HUES6 (cell line): ENCODE results near the gene YY1.
A peak's percentile ranks its signal among the peaks of the same experiment; 100 is the strongest.

Experiments
- H3K27ac ChIP-seq: 2 replicates; pipeline ENCODE4 v1.7.0; 2013; ENCODE audit warnings: low read depth, mild to moderate bottlenecking, low read length, inconsistent platforms
- H3K27me3 ChIP-seq: 2 replicates; pipeline ENCODE4 v1.6.1; 2013; ENCODE audit warnings: low read length; ENCODE audit not compliant: control insufficient read depth, insufficient read depth
- H3K36me3 ChIP-seq: 2 replicates; pipeline ENCODE4 v1.6.1; 2013; ENCODE audit warnings: low read length; ENCODE audit not compliant: control insufficient read depth, insufficient read depth
- H3K4me1 ChIP-seq: 2 replicates; pipeline ENCODE4 v1.6.1; 2013; ENCODE audit warnings: low read length; ENCODE audit not compliant: control insufficient read depth, insufficient read depth
- H3K4me3 ChIP-seq: 2 replicates; pipeline ENCODE4 v1.5.1; 2013; ENCODE audit warnings: low read depth, low read length
- H3K9ac ChIP-seq: one replicate; pipeline ENCODE4 v1.6.1; 2013; ENCODE audit warnings: mild to moderate bottlenecking, low read length
- H3K9me3 ChIP-seq: 2 replicates; pipeline ENCODE4 v1.6.1; 2013; ENCODE audit warnings: low read depth, low read length; ENCODE audit not compliant: control insufficient read depth, insufficient read depth

Gene YY1

GRCh38 chr14:100214770-100215083 is 24.2 kb upstream of the YY1 start:
- H3K9me3 ChIP-seq: no peaks in the 10 kb centered on the region
- H3K4me1 ChIP-seq: peaks cover 11% of the 10 kb centered on the region
- peak overlapping the region; percentile 6 for H3K4me3 ChIP-seq
- H3K27ac ChIP-seq: peak overlapping the region; percentile 24; the same call in 1 of the 2 replicates
- H3K36me3 ChIP-seq: no peaks in the 10 kb centered on the region
- no peaks in the 10 kb centered on the region for H3K27me3 ChIP-seq
- peak overlapping the region; percentile 1 for H3K9ac ChIP-seq

- H3K4me3 ChIP-seq: no peak overlapping the region
- H3K27ac ChIP-seq: no peak overlapping the region
- no peaks in the 10 kb centered on the region for H3K9me3 ChIP-seq
- peaks cover 11% of the 10 kb centered on the region for H3K4me1 ChIP-seq
- no peak overlapping the region for H3K9ac ChIP-seq
- H3K27me3 ChIP-seq: no peaks in the 10 kb centered on the region
- H3K36me3 ChIP-seq: no peaks in the 10 kb centered on the region
These were observed 23.5 kb upstream of the YY1 start for GRCh38 chr14:100215330-100215885.

GRCh38 chr14:100219126-100219785 is 19.7 kb upstream of the YY1 start:
- Histone ChIP-seq H3K9me3 (no peaks in the 10 kb centered on the region), H3K27ac (no peak overlapping the region), H3K4me1 (peaks cover 44% of the 10 kb centered on the region), H3K9ac (no peak overlapping the region), H3K36me3 (no peaks in the 10 kb centered on the region), H3K4me3 (no peak overlapping the region), H3K27me3 (no peaks in the 10 kb centered on the region)

- Histone ChIP-seq H3K36me3 (no peaks in the 10 kb centered on the region), H3K9ac (peak overlapping the region; percentile 68), H3K4me1 (peaks cover 36% of the 10 kb centered on the region), H3K4me3 (peak overlapping the region; percentile 52), H3K27me3 (no peaks in the 10 kb centered on the region), H3K27ac (peak overlapping the region; percentile 76), H3K9me3 (no peaks in the 10 kb centered on the region)
These were observed 17.3 kb upstream of the YY1 start for GRCh38 chr14:100221533-100222223.

DNA sequence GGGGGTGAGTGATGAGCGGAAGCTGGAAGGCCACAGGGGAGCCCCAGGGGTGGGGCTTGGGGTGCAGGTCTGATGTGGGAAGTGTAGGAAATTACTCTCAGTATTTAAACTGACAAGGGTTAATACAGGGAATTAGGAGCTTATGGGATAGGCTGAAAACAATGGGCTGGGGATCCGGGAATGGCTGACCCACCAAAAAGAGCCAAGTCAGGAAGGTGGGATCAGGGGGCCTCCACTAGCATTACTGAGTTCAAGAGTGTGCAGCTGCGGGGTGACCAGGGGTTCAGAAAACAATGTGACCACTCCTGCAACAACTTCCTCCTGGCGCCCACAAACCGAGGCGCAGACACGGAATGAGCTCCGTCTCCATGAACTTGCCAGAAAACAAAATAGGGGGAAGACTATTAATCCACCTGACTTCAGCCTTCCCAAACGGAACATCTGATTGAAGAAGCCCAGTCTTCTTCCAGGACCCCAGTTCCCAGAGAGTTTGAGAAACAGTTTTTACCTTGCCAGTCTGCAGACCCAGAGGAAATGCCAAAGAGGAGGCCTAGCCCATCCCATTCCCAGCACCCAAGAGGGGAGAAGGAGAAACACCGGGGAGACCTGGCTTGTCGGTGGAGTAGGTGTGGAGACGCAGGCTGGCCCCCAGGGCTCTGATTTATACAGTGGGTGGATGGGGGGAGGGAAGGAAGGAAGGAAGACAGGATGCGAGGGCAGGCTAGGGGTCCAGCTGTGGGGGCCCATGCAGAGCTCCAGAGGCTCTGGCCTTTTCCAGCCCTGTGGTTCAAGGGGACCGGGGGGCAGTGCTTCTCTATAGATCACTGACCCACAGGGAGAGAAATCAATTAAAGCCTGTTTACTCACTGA is 16.5 kb upstream of the YY1 start:
- Histone ChIP-seq H3K4me3 (peak overlapping the region; percentile 52), H3K4me1 (peaks cover 36% of the 10 kb centered on the region), H3K27ac (peak overlapping the region; percentile 74), H3K36me3 (no peaks in the 10 kb centered on the region), H3K27me3 (no peaks in the 10 kb centered on the region), H3K9me3 (no peaks in the 10 kb centered on the region), H3K9ac (peak overlapping the region; percentile 68)

DNA sequence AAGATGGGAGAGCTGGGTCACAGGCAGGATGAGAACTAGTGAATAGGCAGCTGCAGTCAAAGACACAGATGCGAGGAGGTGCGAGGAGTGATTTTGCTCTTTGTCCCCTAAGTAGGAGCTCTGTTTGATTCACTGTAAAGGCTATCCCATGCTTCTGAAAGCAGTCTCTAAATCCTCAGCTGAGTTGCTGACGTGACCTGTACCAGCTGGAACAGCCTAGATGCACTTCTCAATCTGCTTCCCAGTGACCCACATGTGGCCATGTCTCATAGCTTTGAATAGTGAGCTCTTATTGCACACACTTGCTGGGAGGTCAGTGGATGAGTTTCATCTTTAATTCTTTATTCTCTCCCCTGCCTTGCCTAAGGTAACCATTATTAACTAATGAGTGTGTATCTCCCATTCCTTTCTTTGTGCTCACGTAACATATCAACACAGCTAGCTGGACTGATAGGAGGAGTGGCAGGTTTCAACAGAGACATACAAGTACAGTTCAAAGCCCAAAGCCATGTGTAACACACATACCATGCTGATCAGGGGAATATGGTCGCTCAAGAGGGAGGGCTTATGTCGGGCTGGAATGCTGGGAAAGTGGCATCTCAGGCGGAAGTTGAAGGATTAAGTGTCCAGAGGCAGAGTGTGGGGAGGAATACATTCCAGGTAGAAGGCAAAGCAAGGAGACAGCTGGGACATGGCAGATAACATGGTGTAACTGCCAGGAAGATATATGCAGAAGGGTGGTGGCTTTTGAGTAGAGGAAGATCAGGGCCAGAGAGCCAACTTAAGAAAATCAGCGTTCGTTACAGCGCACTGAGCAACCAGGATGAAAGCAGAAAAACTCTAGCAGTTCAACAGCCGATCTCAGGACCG is 15.4 kb upstream of the YY1 start:
- Histone ChIP-seq H3K27me3 (no peaks in the 10 kb centered on the region), H3K27ac (no peak overlapping the region), H3K9ac (no peak overlapping the region), H3K4me3 (no peak overlapping the region), H3K9me3 (no peaks in the 10 kb centered on the region), H3K36me3 (peaks cover 6% of the 10 kb centered on the region; the same call in 1 of the 2 replicates), H3K4me1 (peaks cover 36% of the 10 kb centered on the region)

DNA sequence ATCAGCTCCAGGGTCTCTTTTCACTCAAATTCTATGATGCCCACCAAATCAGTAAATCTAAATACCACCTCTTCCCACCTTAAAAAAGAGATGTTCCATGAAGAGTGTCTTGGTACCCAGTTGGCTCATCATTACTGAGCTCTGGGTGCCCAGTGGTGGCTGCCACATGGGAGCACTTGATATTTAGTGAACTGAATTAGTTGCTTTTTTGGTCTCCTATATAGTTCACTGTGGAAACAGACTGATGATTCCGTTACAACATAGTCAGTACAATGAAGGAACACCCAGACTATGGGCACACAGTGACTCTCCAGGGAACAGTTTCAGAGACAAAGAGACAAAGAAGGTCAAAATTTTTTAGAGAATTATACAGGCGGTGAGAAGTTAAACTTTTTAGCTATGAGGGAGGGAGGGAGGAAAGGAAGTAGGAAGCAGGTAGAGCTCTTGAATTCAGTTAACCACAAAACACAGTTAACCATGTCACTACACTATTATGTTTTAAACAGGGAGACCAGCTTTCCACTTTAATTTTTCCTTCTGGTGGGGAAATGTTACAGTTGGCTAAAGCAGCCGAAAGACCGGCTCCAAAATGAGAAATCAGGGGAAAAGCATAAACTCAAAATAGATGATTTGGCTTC is 14.6 kb upstream of the YY1 start:
- Histone ChIP-seq H3K4me3 (no peak overlapping the region), H3K4me1 (peaks cover 36% of the 10 kb centered on the region)

GRCh38 chr14:100225169-100225568 is 13.8 kb upstream of the YY1 start:
- H3K36me3 ChIP-seq: peaks cover 6% of the 10 kb centered on the region; the same call in 1 of the 2 replicates
- no peaks in the 10 kb centered on the region for H3K9me3 ChIP-seq
- peaks cover 36% of the 10 kb centered on the region for H3K4me1 ChIP-seq
- H3K4me3 ChIP-seq: no peak overlapping the region
- no peak overlapping the region for H3K9ac ChIP-seq
- H3K27me3 ChIP-seq: no peaks in the 10 kb centered on the region
- no peak overlapping the region for H3K27ac ChIP-seq

More for the DNA sequence above, 14.6 kb upstream of the YY1 start:
- Histone ChIP-seq H3K27ac (no peak overlapping the region), H3K27me3 (no peaks in the 10 kb centered on the region), H3K9me3 (no peaks in the 10 kb centered on the region), H3K9ac (no peak overlapping the region), H3K36me3 (peaks cover 6% of the 10 kb centered on the region; the same call in 1 of the 2 replicates)

- H3K36me3 ChIP-seq: peaks cover 9% of the 10 kb centered on the region; the same call in 1 of the 2 replicates
- H3K9ac ChIP-seq: no peak overlapping the region
- H3K27me3 ChIP-seq: no peaks in the 10 kb centered on the region
- no peak overlapping the region for H3K27ac ChIP-seq
- no peaks in the 10 kb centered on the region for H3K4me1 ChIP-seq
- no peaks in the 10 kb centered on the region for H3K9me3 ChIP-seq
- no peak overlapping the region for H3K4me3 ChIP-seq
These were observed 8.6 kb upstream of the YY1 start for GRCh38 chr14:100230361-100230760.

DNA sequence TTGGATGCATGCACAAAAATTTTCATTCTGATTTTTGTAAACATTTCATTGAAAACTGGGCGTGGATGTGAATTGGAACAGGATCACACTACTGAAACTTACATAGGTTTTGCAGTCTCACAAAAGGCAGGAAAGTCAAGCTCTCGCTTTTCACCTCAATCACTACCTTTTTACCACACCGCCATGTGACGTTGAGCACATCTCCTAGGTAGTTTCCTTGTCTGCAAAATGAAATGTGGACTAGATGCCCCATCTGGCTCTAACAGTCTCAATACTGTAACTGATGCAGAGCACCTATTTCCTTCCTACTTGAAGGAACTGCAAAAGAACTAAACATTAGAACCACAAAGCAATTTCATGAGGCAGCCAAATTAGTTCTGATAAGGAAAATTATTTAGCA is 4.4 kb upstream of the YY1 start:
- Histone ChIP-seq H3K27ac (no peak overlapping the region), H3K36me3 (peaks cover 3% of the 10 kb centered on the region; the same call in 1 of the 2 replicates), H3K9ac (no peak overlapping the region), H3K9me3 (no peaks in the 10 kb centered on the region), H3K4me1 (peaks cover 5% of the 10 kb centered on the region; the same call in 1 of the 2 replicates), H3K4me3 (no peak overlapping the region), H3K27me3 (no peaks in the 10 kb centered on the region)
